ENCODE data around the gene NLN.
"Not testable (repeated sequence)": the region's sequence is repeated elsewhere in the genome, so short reads cannot be mapped to it uniquely, and the experiment has no call there.

Gene NLN

GRCh38 chr5:65758546-65759144 lies 36.6 kb downstream of the NLN start:
- H3K9me3 ChIP-seq (ENCODE audit: control insufficient read depth in 1 of 2, low read length in 2 of 2): no peaks in the 10 kb centered on the region
- no peak overlapping the region for H3K27ac ChIP-seq (ENCODE audit: low read length)
- no peak overlapping the region for H3K4me3 ChIP-seq (ENCODE audit: low read depth in 1 of 2, low read length in 2 of 2)
- no peaks in the 10 kb centered on the region for H3K4me1 ChIP-seq (ENCODE audit: control insufficient read depth in 1 of 2, insufficient read depth in 2 of 2, low read length in 2 of 2)
- H3K27me3 ChIP-seq (ENCODE audit: low read depth, low read length): no peaks in the 10 kb centered on the region
- H3K36me3 ChIP-seq (ENCODE audit: control insufficient read depth in 1 of 2, insufficient read depth in 2 of 2, low read length in 2 of 2): peaks cover 7 to 10% of the 10 kb centered on the region in 2 donors

- H3K27ac ChIP-seq (ENCODE audit: low read length): no peak overlapping the region
- no peak overlapping the region for H3K4me3 ChIP-seq (ENCODE audit: low read depth in 1 of 2, low read length in 2 of 2)
Observed at GRCh38 chr5:65760504-65761275, 38.7 kb downstream of the NLN start.

GRCh38 chr5:65762234-65762633 lies 40.2 kb downstream of the NLN start:
- no peak overlapping the region for H3K4me3 ChIP-seq (ENCODE audit: low read depth in 1 of 2, low read length in 2 of 2)
- no peaks in the 10 kb centered on the region for H3K27me3 ChIP-seq (ENCODE audit: low read depth, low read length)
- no peak overlapping the region for H3K27ac ChIP-seq (ENCODE audit: low read length)
- peaks cover 10 to 11% of the 10 kb centered on the region in 2 donors for H3K36me3 ChIP-seq (ENCODE audit: control insufficient read depth in 1 of 2, insufficient read depth in 2 of 2, low read length in 2 of 2)
- H3K9me3 ChIP-seq (ENCODE audit: control insufficient read depth in 1 of 2, low read length in 2 of 2): no peaks in the 10 kb centered on the region
- H3K4me1 ChIP-seq (ENCODE audit: control insufficient read depth in 1 of 2, insufficient read depth in 2 of 2, low read length in 2 of 2): no peaks in the 10 kb centered on the region

More at GRCh38 chr5:65760504-65761275, 38.7 kb downstream of the NLN start:
- H3K9me3 ChIP-seq (ENCODE audit: control insufficient read depth in 1 of 2, low read length in 2 of 2): no peaks in the 10 kb centered on the region
- H3K4me1 ChIP-seq (ENCODE audit: control insufficient read depth in 1 of 2, insufficient read depth in 2 of 2, low read length in 2 of 2): no peaks in the 10 kb centered on the region
- H3K27me3 ChIP-seq (ENCODE audit: low read depth, low read length): no peaks in the 10 kb centered on the region
- peaks cover 7 to 10% of the 10 kb centered on the region in 2 donors for H3K36me3 ChIP-seq (ENCODE audit: control insufficient read depth in 1 of 2, insufficient read depth in 2 of 2, low read length in 2 of 2)

GRCh38 chr5:65765582-65765981 lies 43.6 kb downstream of the NLN start:
- Histone ChIP-seq H3K27me3 (ENCODE audit: low read depth, low read length) (no peaks in the 10 kb centered on the region), H3K36me3 (ENCODE audit: control insufficient read depth in 1 of 2, insufficient read depth in 2 of 2, low read length in 2 of 2) (peaks cover 3 to 10% of the 10 kb centered on the region in 2 donors), H3K4me3 (ENCODE audit: low read depth in 1 of 2, low read length in 2 of 2) (no peak overlapping the region), H3K9me3 (ENCODE audit: control insufficient read depth in 1 of 2, low read length in 2 of 2) (no peaks in the 10 kb centered on the region), H3K27ac (ENCODE audit: low read length) (no peak overlapping the region), H3K4me1 (ENCODE audit: control insufficient read depth in 1 of 2, insufficient read depth in 2 of 2, low read length in 2 of 2) (no peaks in the 10 kb centered on the region)

GRCh38 chr5:65766175-65766574 lies 44.2 kb downstream of the NLN start:
- Histone ChIP-seq H3K27ac (ENCODE audit: low read length) (no peak overlapping the region), H3K27me3 (ENCODE audit: low read depth, low read length) (no peaks in the 10 kb centered on the region), H3K9me3 (ENCODE audit: control insufficient read depth in 1 of 2, low read length in 2 of 2) (no peaks in the 10 kb centered on the region), H3K4me3 (ENCODE audit: low read depth in 1 of 2, low read length in 2 of 2) (no peak overlapping the region), H3K36me3 (ENCODE audit: control insufficient read depth in 1 of 2, insufficient read depth in 2 of 2, low read length in 2 of 2) (peaks cover 3 to 10% of the 10 kb centered on the region in 2 donors), H3K4me1 (ENCODE audit: control insufficient read depth in 1 of 2, insufficient read depth in 2 of 2, low read length in 2 of 2) (no peaks in the 10 kb centered on the region)

- H3K4me1 ChIP-seq (ENCODE audit: control insufficient read depth in 1 of 2, insufficient read depth in 2 of 2, low read length in 2 of 2): no peaks in the 10 kb centered on the region
Observed at GRCh38 chr5:65766781-65767180, 44.8 kb downstream of the NLN start.

GRCh38 chr5:65767565-65767964 lies 45.6 kb downstream of the NLN start:
- H3K4me3 ChIP-seq (ENCODE audit: low read depth in 1 of 2, low read length in 2 of 2): no peak overlapping the region

More at GRCh38 chr5:65766781-65767180, 44.8 kb downstream of the NLN start:
- no peak overlapping the region for H3K27ac ChIP-seq (ENCODE audit: low read length)
- H3K36me3 ChIP-seq (ENCODE audit: control insufficient read depth in 1 of 2, insufficient read depth in 2 of 2, low read length in 2 of 2): peaks cover 3 to 10% of the 10 kb centered on the region in 2 donors
- no peaks in the 10 kb centered on the region for H3K27me3 ChIP-seq (ENCODE audit: low read depth, low read length)
- no peak overlapping the region for H3K4me3 ChIP-seq (ENCODE audit: low read depth in 1 of 2, low read length in 2 of 2)
- no peaks in the 10 kb centered on the region for H3K9me3 ChIP-seq (ENCODE audit: control insufficient read depth in 1 of 2, low read length in 2 of 2)

GRCh38 chr5:65768723-65769346 lies 46.8 kb downstream of the NLN start:
- Histone ChIP-seq H3K4me3 (ENCODE audit: low read depth in 1 of 2, low read length in 2 of 2) (no peak overlapping the region), H3K27ac (ENCODE audit: low read length) (no peak overlapping the region), H3K27me3 (ENCODE audit: low read depth, low read length) (no peaks in the 10 kb centered on the region), H3K36me3 (ENCODE audit: control insufficient read depth in 1 of 2, insufficient read depth in 2 of 2, low read length in 2 of 2) (peaks cover 0 to 10% of the 10 kb centered on the region in 2 donors), H3K4me1 (ENCODE audit: control insufficient read depth in 1 of 2, insufficient read depth in 2 of 2, low read length in 2 of 2) (no peaks in the 10 kb centered on the region), H3K9me3 (ENCODE audit: control insufficient read depth in 1 of 2, low read length in 2 of 2) (no peaks in the 10 kb centered on the region)

More at GRCh38 chr5:65767565-65767964, 45.6 kb downstream of the NLN start:
- Histone ChIP-seq H3K27ac (ENCODE audit: low read length) (no peak overlapping the region), H3K36me3 (ENCODE audit: control insufficient read depth in 1 of 2, insufficient read depth in 2 of 2, low read length in 2 of 2) (peaks cover 3 to 10% of the 10 kb centered on the region in 2 donors), H3K27me3 (ENCODE audit: low read depth, low read length) (no peaks in the 10 kb centered on the region), H3K4me1 (ENCODE audit: control insufficient read depth in 1 of 2, insufficient read depth in 2 of 2, low read length in 2 of 2) (no peaks in the 10 kb centered on the region), H3K9me3 (ENCODE audit: control insufficient read depth in 1 of 2, low read length in 2 of 2) (no peaks in the 10 kb centered on the region)

- Histone ChIP-seq H3K9me3 (ENCODE audit: control insufficient read depth in 1 of 2, low read length in 2 of 2) (no peaks in the 10 kb centered on the region), H3K4me1 (ENCODE audit: control insufficient read depth in 1 of 2, insufficient read depth in 2 of 2, low read length in 2 of 2) (no peaks in the 10 kb centered on the region), H3K36me3 (ENCODE audit: control insufficient read depth in 1 of 2, insufficient read depth in 2 of 2, low read length in 2 of 2) (peaks cover 0 to 10% of the 10 kb centered on the region in 2 donors), H3K27ac (ENCODE audit: low read length) (no peak overlapping the region), H3K4me3 (ENCODE audit: low read depth in 1 of 2, low read length in 2 of 2) (no peak overlapping the region), H3K27me3 (ENCODE audit: low read depth, low read length) (no peaks in the 10 kb centered on the region)
Observed at GRCh38 chr5:65769539-65769938, 47.5 kb downstream of the NLN start.

- H3K27ac ChIP-seq (ENCODE audit: low read length): no peak overlapping the region
- H3K27me3 ChIP-seq (ENCODE audit: low read depth, low read length): no peaks in the 10 kb centered on the region
- H3K36me3 ChIP-seq (ENCODE audit: control insufficient read depth in 1 of 2, insufficient read depth in 2 of 2, low read length in 2 of 2): peaks cover 0 to 10% of the 10 kb centered on the region in 2 donors
- H3K4me1 ChIP-seq (ENCODE audit: control insufficient read depth in 1 of 2, insufficient read depth in 2 of 2, low read length in 2 of 2): no peaks in the 10 kb centered on the region
- H3K9me3 ChIP-seq (ENCODE audit: control insufficient read depth in 1 of 2, low read length in 2 of 2): no peaks in the 10 kb centered on the region
- no peak overlapping the region for H3K4me3 ChIP-seq (ENCODE audit: low read depth in 1 of 2, low read length in 2 of 2)
Observed at GRCh38 chr5:65771266-65771665, 49.3 kb downstream of the NLN start.

- H3K4me1 ChIP-seq (ENCODE audit: control insufficient read depth in 1 of 2, insufficient read depth in 2 of 2, low read length in 2 of 2); H3K27ac ChIP-seq (ENCODE audit: low read length); H3K4me3 ChIP-seq (ENCODE audit: low read depth in 1 of 2, low read length in 2 of 2); H3K36me3 ChIP-seq (ENCODE audit: control insufficient read depth in 1 of 2, insufficient read depth in 2 of 2, low read length in 2 of 2); H3K27me3 ChIP-seq (ENCODE audit: low read depth, low read length); H3K9me3 ChIP-seq (ENCODE audit: control insufficient read depth in 1 of 2, low read length in 2 of 2): not testable (repeated sequence)
Observed at GRCh38 chr5:65772963-65773362, 51.0 kb downstream of the NLN start.

Data from muscle layer of duodenum (tissue), 2 donors.